Stimulated activated CD8-positive, alpha-beta memory T cell treated with anti-CD3 and anti-CD28 coated beads, Interleukin-2, amount 100 ng/mL, for 1 hour (primary cell): ENCODE data around the gene SOCS3.

ENCODE experiments used
- DNase-seq, 2 donors: peaks; one replicate each; pipeline ENCODE4 v3.0.0-alpha.2; 2020; ENCODE audit warnings: low read depth in 2 of 2

Gene SOCS3

DNA sequence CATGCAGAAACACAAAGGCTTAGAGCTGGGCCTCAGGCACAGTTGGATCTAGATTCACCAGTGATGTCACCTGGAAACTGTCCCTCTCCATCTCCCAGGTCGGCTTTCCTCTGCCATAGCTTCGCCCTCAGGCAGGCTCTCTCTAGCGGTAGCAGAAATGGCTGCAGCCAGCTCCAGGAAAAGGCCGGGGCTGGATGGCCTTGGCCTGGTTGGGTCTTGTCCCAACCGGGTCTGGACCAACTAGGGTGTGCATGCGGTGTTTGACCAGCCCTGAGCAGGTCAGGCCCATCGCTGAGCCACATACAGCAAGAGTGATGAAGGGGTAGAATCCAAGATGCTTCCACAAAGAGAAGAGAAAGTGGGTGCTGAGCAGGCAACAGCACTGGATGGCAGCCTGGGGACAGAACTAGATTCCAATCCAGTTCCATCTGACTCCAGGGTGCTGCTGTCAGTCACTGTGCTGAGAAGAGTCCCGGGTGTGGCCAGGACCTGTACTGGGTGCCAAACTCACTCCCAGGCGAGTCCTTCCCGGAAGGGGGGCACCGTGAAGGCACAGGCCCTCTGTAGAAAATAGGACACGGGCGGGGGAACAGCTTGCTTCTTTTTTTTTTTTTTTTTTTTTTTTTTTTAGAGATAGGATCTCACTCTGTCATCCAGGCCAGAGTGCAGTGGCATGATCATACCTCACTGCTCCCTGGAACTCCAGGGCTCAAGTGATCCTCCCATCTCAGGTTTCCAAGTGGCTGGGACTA is 51.8 kb downstream of the SOCS3 start:
- DNase-seq: no peak

DNA sequence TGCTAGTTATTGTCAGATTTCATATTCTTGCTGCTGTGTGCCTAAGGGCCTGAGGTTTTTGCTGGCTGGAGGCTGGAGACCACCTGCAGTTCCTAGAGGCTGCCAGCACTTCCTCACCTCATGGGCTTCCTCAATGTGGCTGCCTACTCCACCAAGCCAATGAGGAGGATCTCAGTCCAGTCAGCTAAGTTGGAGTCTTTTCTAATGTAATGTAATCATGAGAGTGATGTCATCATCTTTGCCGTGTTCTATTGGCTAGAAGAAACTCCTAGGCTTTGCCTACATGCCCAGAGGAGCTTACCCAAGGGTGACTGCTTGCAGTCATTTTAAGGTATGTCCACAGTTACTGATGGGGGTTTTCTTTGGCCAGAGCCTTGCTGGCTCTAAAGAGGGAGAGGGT is 53.0 kb downstream of the SOCS3 start:
- DNase-seq: no peak
